A673 (cell line): ENCODE data around the gene XPO6. TPM values are rescaled to one million over a fixed set of nuclear protein-coding genes. Genes with fewer than 3 reads are reported as not detected.

Experiments used
- BruUV-seq: library from RNA; stranded (reverse); fragments of 400-500 nt; replicated peaks from 2 replicates; lab custom pipeline; 2021; lab: Mats Ljungman, UMichigan
- CTCF ChIA-PET: fragments of 300-600 bp; sonication (Branson Sonifier 250); formaldehyde crosslinking; loops from one replicate; lab custom pipeline; 2022; ENCODE audit warnings: antibody characterized with exemption; lab: Charles Lee
- POLR2A ChIA-PET: fragments of 300-600 bp; sonication (Branson Sonifier 250); formaldehyde crosslinking; loops from one replicate; lab custom pipeline; 2022; ENCODE audit warnings: antibody characterized with exemption; ENCODE audit not compliant: low non-redundant PET; lab: Charles Lee
- DNase-seq: peaks from one replicate; pipeline ENCODE4 v3.0.0-alpha.2; 2015; ENCODE audit warnings: low spot score
- H3K27ac ChIP-seq: fragments of 200-600 bp; sonication (generic); 2 replicates; pipeline ENCODE4 v1.5.1; 2016; ENCODE audit warnings: mixed run types, low read depth, mild to moderate bottlenecking, mixed read lengths, antibody characterized with exemption, low read length; ENCODE audit not compliant: poor library complexity, severe bottlenecking
- H3K27me3 ChIP-seq: fragments of 200-600 bp; sonication (generic); replicated peaks from 2 replicates; pipeline ENCODE4 v1.6.1; 2017; ENCODE audit warnings: mixed run types, low read depth, mild to moderate bottlenecking, mixed read lengths, antibody characterized with exemption, low read length; ENCODE audit not compliant: insufficient read depth, poor library complexity
- H3K36me3 ChIP-seq: fragments of 200-600 bp; sonication (generic); 2 replicates; pipeline ENCODE4 v1.6.1; 2016; ENCODE audit warnings: mixed run types, mild to moderate bottlenecking, mixed read lengths, antibody characterized with exemption, low read length; ENCODE audit not compliant: insufficient read depth, poor library complexity, severe bottlenecking
- H3K4me1 ChIP-seq: fragments of 200-600 bp; sonication (generic); 2 replicates; pipeline ENCODE4 v1.6.1; 2017; ENCODE audit warnings: mixed run types, mild to moderate bottlenecking, mixed read lengths, antibody characterized with exemption, low read length; ENCODE audit not compliant: insufficient read depth, poor library complexity, severe bottlenecking
- H3K4me3 ChIP-seq: fragments of 200-600 bp; sonication (generic); 2 replicates; pipeline ENCODE4 v1.5.1; 2016; ENCODE audit warnings: low read depth, mixed run types, mild to moderate bottlenecking, mixed read lengths, low read length; ENCODE audit not compliant: poor library complexity, severe bottlenecking
- H3K9me3 ChIP-seq: fragments of 200-600 bp; sonication (generic); 2 replicates; pipeline ENCODE4 v1.6.1; 2016; ENCODE audit warnings: mixed run types, low read depth, mild to moderate bottlenecking, mixed read lengths, antibody characterized with exemption, low read length; ENCODE audit not compliant: poor library complexity, severe bottlenecking
- EZH2 ChIP-seq: fragments of 200-600 bp; sonication (generic); IDR thresholded peaks from 2 replicates; pipeline ENCODE4 v1.6.1; 2017; ENCODE audit warnings: borderline replicate concordance, low read depth, mild to moderate bottlenecking, mixed read lengths, antibody characterized with exemption, low read length; ENCODE audit not compliant: poor library complexity, severe bottlenecking
- intact Hi-C: fragments of 100-400 bp; cut with micrococcal nuclease; formaldehyde crosslinking; loops from one replicate; pipeline ENCODE4 v1.10.0; 2022; ENCODE audit not compliant: unreplicated experiment
- total RNA-seq: library from RNA; stranded (reverse); gene quantifications from 2 replicates; pipeline ENCODE4 v1.2.3, GENCODE V29; 2021
- TF ChIP-seq, protein P1 (sequence below): fragments of 300-800, 200-600 bp; sonication (generic); conservative IDR thresholded peaks from 2 replicates; pipeline ENCODE4 v1.5.1; 2017; ENCODE audit warnings: low read depth, mild to moderate bottlenecking, antibody characterized with exemption, low read length, moderate library complexity, mixed read lengths

The XPO6 gene
- total RNA-seq, 1 experiment from 2014 or later = 155 TPM

DNA sequence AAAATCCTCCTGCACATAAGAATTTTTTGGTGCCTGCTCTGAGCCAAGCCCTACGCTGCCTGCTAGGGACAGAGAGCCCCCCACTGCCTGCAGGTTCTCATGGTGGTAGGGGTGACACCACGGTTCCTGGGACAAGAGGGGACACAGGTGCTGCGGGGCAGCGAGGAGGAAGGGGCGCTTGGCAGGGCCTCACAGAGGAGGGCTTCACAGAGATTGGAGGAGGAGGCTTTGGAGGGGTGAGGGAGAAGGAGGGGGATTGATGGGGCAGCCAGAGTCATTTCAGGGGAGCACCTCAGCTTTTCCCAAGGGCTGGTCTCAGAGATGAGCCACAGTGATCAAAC is 118.4 kb downstream of the XPO6 start:
- H3K4me1 ChIP-seq = no peaks in the 10 kb centered on the region
- ChIA-PET CTCF (no interaction called here), POLR2A (no interaction called here)
- H3K9me3 ChIP-seq = no peaks in the 10 kb centered on the region
- no peak for DNase-seq
- no TSS peak for BruUV-seq
- no peak overlapping the region for H3K27ac ChIP-seq
- H3K36me3 ChIP-seq = peaks cover 6% of the 10 kb centered on the region
- H3K27me3 ChIP-seq = no peaks in the 10 kb centered on the region
- H3K4me3 ChIP-seq = no peak overlapping the region
- TF ChIP-seq, protein P1, sequence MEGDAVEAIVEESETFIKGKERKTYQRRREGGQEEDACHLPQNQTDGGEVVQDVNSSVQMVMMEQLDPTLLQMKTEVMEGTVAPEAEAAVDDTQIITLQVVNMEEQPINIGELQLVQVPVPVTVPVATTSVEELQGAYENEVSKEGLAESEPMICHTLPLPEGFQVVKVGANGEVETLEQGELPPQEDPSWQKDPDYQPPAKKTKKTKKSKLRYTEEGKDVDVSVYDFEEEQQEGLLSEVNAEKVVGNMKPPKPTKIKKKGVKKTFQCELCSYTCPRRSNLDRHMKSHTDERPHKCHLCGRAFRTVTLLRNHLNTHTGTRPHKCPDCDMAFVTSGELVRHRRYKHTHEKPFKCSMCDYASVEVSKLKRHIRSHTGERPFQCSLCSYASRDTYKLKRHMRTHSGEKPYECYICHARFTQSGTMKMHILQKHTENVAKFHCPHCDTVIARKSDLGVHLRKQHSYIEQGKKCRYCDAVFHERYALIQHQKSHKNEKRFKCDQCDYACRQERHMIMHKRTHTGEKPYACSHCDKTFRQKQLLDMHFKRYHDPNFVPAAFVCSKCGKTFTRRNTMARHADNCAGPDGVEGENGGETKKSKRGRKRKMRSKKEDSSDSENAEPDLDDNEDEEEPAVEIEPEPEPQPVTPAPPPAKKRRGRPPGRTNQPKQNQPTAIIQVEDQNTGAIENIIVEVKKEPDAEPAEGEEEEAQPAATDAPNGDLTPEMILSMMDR = no peak
- TF ChIP-seq EZH2 = no peak
- intact Hi-C loops = no loop called here

DNA sequence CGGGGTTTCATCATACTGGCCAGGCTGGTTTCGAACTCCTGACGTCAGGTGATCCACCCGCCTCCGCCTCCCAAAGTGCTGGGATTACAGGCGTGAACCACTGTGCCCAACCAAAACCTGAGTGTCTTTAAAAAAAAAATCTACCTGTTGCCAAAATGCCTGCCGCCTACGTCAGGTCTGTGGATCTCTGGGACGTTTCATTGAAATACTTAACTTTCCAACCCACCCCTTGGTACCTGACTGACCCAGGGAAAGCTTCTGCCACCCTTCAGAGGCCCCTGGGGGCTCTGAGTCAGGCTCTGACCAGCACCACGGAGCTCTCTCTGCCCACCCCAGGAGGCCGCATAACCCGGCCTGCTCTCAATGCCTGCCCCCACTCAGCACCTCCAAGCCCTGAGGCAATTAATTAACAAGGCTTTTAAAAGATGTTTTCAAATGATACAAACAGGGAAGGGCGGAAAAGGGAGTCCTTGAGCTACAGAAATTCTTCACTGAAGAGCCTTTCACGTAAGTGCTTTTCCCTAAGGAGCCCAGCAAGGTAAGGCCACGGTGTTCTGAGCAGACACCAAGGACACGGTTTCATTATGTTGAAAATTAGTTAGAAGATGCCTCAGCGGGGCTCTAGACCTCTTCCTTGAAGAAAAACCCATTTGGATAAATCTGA is 118.9 kb downstream of the XPO6 start:
- no peak overlapping the region for H3K4me3 ChIP-seq
- intact Hi-C loops = no loop called here
- H3K4me1 ChIP-seq = no peaks in the 10 kb centered on the region
- no TSS peak for BruUV-seq
- CTCF ChIA-PET = no interaction called here
- H3K9me3 ChIP-seq = no peaks in the 10 kb centered on the region
- TF ChIP-seq EZH2 = no peak
- TF ChIP-seq, protein P1 = no peak
- H3K27ac ChIP-seq = no peak overlapping the region
- DNase-seq = no peak
- peaks cover 3% of the 10 kb centered on the region for H3K36me3 ChIP-seq
- POLR2A ChIA-PET = no interaction called here
- no peaks in the 10 kb centered on the region for H3K27me3 ChIP-seq

DNA sequence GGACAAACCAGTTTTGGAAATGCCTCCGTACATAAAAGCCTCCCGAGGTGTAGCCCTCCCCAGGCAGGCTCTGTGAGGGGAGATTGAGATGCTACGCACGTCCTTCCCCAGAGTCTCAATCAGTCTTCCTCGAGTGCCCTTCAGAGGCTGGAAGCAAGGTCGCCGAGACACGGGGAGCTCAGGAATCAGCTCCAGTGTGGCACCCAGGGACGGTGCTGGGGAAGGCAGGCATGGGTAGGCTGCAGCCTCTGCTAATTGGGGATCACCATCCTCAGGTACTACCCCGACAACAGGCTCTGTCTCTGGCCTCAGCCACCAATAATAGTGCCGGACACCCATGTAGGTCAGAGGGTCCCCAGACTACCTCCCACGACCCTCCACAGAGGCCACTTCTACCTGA is 120.1 kb downstream of the XPO6 start:
- CTCF ChIA-PET = no interaction called here

More for the DNA sequence above, 120.1 kb downstream of the XPO6 start:
- TF ChIP-seq EZH2 = no peak
- TF ChIP-seq, protein P1 = no peak
- no peaks in the 10 kb centered on the region for H3K9me3 ChIP-seq
- POLR2A ChIA-PET = no interaction called here
- intact Hi-C loops = no loop called here
- no TSS peak for BruUV-seq
- no peak overlapping the region for H3K4me3 ChIP-seq
- H3K27me3 ChIP-seq = no peaks in the 10 kb centered on the region
- H3K27ac ChIP-seq = no peak overlapping the region
- H3K4me1 ChIP-seq = no peaks in the 10 kb centered on the region
- H3K36me3 ChIP-seq = no peaks in the 10 kb centered on the region
- DNase-seq = no peak
